Activated CD4-positive, alpha-beta T cell treated with anti-CD3 and anti-CD28 coated beads for 1 hour (primary cell): ENCODE results near the gene TMEM203.

Experiments
- DNase-seq: peaks from one replicate; pipeline ENCODE4 v3.0.0-alpha.2; 2020

The TMEM203 gene

GRCh38 chr9:137217276-137218211 lies 12.1 kb upstream of the TMEM203 start:
- no peak for DNase-seq

DNA sequence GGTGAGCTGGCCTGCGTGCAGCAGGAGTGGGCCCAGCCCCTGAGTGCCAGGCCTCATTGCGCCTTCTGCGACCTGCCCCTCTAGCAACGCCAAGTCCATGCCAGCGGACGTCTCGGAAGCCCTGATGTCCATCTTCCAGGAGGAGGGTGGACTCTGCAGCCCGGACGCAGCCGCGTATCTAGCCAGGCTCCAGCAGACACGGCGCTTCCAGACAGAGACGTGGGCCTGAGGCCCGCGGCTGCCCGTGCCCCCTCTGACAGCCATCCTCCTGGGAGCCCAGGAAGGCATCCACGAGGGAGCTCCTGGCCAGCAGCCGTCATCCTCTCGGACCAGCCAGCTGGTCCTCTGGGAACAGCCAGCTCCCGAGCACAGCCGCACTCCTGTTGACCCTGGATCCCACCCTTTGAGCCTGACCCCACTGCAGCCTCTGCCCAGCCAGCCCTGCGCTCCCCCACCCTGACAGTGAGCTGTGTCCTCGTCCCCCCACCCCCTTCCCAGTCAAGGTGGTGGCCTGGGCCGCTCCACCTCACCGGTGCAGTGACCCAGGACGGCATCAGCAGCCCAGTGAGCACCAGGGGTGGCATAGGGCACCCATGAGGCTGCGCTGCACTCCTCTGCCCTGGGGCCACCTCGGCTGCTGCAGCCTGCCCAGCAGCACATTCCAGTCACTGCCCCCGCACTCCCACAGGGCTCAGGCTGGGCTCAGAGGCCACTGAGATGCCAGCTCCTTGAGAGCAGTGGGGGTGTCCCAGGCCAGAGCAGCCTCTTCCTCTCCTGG lies 10.9 kb upstream of the TMEM203 start:
- no peak for DNase-seq

DNA sequence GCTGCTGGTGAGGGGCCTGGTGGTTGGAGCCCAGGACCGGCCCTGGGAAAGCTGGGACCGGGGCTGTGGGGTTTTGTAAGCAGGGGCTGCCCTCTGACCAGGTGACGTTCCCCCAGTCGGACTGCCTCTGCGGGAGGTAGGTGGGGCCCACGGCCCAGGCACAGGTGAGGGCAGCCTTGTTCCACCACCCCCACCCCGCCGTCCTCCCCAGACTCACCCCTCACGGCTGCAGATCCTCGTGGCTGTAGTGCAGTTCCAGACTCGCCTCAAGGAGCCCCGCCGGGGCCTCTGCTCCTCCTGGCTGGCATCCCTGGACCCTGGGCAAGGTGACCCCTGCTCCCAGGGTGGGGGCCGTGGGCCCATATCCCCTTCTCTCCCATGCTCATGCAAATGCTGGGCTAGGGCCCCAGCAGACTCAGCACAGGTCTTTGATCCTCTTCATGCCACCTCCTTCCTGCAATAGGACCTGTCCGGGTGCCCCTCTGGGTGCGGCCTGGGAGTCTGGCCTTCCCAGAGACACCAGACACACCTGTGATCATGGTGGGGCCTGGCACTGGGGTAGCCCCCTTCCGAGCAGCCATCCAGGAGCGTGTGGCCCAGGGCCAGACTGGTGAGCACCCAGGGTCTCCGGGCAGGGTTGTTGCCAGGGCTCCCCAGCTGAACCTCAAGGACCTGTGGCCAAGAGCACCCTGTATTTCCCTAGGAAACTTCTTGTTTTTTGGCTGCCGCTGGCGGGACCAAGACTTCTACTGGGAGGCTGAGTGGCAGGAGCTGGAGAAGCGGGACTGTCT lies 9.9 kb upstream of the TMEM203 start:
- DNase-seq = no peak

- DNase-seq = no peak
These were observed 9.2 kb upstream of the TMEM203 start for GRCh38 chr9:137214620-137215019.

GRCh38 chr9:137213160-137214060 lies 8.0 kb upstream of the TMEM203 start:
- no peak for DNase-seq

GRCh38 chr9:137212520-137212919 lies 7.1 kb upstream of the TMEM203 start:
- no peak for DNase-seq

DNA sequence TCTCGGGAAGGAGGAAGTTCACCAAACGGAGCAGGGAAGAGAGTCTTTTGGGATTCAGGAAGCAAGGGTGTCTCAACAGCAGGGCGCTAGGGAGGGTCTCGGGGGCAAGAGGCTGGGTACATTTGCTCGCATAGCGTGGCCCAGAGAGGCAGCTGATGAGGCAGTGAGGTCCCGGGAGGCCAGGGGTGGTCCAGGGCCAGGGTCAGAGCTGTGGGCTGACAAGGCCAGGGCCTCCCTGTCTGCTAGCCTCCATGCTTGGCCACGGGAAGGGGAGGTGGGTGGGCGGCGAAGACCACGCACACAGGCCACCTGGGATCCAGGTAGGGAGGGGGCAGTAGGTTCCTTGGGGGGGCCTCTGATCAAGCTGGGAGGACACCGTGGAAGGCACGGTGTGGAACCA lies 6.1 kb upstream of the TMEM203 start:
- no peak for DNase-seq

GRCh38 chr9:137206602-137207001 lies 1.2 kb upstream of the TMEM203 start:
- no peak for DNase-seq

DNA sequence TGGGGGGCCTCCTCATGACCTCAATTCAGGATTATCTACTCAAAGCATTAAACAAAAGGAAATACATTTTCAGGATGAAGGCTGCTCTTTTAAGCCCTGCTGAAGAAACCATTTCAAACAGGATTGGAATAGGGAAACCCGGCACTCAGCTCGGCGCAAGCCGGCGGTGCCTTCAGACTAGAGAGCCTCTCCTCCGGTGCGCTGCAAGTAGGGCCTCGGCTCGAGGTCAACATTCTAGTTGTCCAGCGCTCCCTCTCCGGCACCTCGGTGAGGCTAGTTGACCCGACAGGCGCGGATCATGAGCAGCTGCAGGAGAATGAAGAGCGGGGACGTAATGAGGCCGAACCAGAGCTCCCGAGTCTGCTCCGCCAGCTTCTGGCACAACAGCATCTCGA lies 720 bp downstream of the TMEM203 start:
- DNase-seq = no peak

GRCh38 chr9:137202966-137203365 lies 2.5 kb downstream of the TMEM203 start:
- DNase-seq = no peak

DNA sequence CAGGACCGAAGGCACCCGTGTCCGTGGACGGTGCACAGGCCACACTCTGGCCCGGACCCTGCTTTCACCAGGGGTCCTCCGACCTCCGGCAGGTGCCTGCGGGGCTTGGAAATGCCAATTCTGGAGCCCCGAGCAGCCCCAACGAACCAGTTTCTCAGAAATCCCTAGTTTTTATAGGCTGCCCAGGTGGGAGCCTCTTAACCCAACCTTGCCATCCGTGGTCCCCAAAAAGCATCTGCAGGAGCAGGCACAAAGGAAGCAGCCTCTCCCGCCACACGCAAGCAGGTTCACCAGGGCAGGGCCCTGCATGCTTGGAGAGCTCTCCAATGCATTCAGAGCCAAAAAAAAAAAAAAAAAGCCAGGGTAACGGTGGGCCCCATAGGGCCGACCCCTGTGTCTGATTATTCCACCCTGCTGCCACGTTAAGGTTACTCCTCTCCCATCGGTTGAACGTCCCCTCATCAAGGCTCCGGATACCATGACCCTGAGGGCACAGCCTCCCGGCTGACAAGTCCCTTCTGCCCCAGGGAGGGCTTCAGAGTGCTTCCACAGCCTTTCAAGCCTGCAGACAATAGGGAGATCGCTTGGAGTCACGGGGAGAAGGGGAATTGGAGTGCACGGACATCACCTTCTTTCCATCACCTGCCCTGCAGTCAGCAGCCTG lies 4.1 kb downstream of the TMEM203 start:
- DNase-seq = no peak

DNA sequence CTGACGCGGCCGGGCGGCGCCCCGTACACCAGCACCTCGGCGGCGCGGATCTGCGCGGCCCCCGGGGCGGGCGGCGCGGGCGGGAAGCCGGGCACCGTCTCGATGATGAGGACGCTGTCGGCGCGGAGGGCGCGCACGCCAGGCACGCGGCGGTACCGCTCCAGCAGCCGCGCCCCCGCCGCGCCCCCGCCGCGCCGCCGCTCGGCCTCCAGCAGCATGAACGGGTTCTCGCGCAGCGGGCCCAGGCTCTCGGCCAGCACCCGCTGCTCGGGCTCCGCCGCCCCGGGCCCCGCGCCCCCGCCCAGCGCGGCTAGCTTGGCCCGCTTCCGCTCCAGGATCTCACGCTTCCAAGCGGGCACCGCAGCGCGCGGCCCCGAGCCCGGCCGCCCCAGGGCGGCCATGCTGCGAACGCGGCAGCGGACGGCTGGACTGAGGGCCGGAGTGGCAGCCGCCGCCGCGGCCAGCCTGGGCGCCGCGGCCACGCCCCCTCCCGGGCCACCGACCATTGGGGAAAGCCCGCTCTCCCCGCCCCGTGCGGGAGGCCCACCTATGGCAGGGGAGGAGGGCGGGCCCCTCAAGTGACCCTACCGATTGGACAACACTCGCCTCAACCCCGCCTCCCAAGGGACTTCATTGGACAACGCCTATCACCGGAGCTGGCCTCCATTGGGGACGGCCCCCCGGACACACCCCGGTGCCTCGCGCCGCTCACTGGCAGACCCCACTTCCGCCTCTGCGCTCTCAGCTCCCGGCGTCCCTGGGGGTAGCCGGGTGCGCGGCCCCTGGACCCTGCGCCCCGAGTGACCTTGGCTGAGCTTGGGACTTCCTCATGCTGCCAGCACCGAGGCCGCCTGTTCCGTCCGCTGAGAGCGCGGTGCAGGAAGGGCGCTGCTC lies 4.9 kb downstream of the TMEM203 start, which contains the start of gene TPRN:
Gene TPRN (minus strand): TSS at position 431 of the 894 bp plus-strand sequence. CDS start 30 bp downstream, at position 401.
- peak; percentile 95 for DNase-seq

- DNase-seq = no peak
These were observed 5.9 kb downstream of the TMEM203 start for GRCh38 chr9:137199411-137200121.

DNA sequence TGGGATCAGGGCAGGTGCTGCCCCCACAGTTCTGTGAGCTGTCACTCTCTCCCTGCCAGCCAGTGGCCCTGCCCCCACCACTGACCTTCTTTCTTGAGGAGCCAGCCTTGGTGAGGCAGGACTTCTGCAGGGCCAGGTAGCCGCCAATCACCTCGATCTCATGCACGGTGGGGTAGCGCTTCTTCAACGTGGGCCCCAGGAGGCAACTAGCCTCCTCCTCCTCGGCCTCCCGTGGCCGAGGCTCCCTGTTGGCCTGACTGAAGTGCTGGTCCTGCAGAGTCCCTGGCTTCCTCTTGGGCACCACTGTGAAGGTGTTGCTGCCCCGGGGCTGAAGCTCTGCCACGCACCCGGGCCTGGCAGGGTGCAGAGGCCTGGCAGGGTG lies 6.6 kb downstream of the TMEM203 start:
- DNase-seq = no peak

DNA sequence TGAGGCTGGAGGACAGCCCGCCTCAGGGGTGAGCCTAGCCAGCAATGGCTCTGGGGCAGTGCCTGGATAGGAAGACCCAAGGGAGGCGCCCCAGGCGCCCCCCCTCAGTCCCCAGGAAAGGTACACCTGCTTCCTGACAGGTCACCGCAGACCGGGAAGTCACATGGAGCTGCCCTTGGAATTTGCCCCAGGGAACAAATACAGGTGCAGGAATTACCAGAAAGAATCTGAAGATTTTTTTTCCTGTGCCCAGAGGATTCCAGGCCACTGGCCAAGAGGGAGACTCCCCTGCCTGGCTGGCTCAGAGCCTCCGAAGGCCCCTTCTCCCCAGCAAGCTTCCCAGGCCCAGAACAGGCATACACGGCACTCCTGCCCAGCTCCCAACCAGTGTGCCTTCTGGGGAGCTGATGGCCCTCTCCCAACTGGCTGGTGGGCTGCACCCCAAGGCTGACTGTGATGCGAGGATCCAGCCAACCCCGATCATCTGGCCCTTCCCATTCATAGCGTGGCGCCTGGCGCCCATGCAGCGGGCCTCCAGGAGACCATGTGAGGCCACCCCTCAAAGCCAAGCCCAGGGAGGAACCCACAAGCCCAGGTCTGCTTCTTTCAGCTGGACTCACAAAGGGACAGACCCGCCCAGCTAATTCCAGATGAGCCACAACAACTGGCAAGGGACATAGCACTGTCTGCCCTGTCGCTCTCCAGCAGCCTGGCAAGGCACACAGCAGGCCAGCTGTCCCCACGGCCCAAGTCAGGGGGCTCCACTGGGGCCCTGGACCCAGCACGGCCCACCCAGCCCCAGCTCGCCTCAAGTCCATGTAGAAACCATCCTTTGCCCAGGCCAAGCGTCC lies 7.2 kb downstream of the TMEM203 start:
- DNase-seq = no peak

- no peak for DNase-seq
These were observed 9.8 kb downstream of the TMEM203 start for GRCh38 chr9:137195525-137196220.

GRCh38 chr9:137194909-137195308 lies 10.5 kb downstream of the TMEM203 start:
- DNase-seq = no peak

DNA sequence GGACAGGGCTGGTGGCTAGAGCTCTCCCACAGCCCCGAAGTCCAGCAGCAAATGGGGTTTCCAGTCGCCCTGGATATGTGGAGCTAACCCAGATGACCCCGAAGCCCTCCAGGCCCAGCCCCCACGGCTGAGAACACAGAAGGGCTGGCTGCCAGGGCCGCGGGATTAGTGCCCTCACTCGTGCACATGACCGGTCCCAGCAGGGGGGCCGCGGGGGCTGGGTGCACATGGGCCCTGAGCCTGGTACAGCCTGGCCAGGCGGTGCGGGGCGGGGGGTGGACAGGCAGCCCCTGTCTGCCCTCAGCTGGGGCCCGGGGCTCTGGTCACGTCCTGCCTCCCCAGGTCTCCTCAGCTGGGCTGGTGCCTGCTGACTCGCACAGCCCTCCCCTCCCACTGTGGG lies 11.1 kb downstream of the TMEM203 start:
- no peak for DNase-seq
